Upper lobe of left lung (tissue), 6 donors: ENCODE measurements around the gene MAP3K9. TPM values are rescaled to one million over a fixed set of nuclear protein-coding genes. Genes with fewer than 3 reads are reported as not detected.
"Not testable (repeated sequence)": the region's sequence is repeated elsewhere in the genome, so short reads cannot be mapped to it uniquely, and the experiment has no call there.

Experiments used
- ATAC-seq, 2 donors: fragments of 200-7000 bp; cut with Tn5 transposase; one replicate each; pipeline ENCODE4 v1.9.1; 2022; ENCODE audit warnings: mild to moderate bottlenecking in 2 of 2, moderate library complexity in 2 of 2; ENCODE audit not compliant: low FRiP score in 2 of 2
- DNase-seq, 2 donors: peaks; one replicate each; pipeline ENCODE4 v3.0.0-alpha.2; 2019 to 2020
- H3K27ac ChIP-seq, 4 donors: fragments of 200-600 bp; sonication (generic); one replicate each; pipeline ENCODE4 v1.5.1; 2016 to 2019
- H3K27me3 ChIP-seq, 4 donors: fragments of 200-600 bp; sonication (generic); one replicate each; pipeline ENCODE4 v1.5.1; 2017 to 2019
- H3K36me3 ChIP-seq, 4 donors: fragments of 200-600 bp; sonication (generic); one replicate each; pipeline ENCODE4 v1.5.1; 2016 to 2019
- H3K4me1 ChIP-seq, 4 donors: fragments of 200-600 bp; sonication (generic); one replicate each; pipeline ENCODE4 v1.5.1; 2018 to 2019
- H3K4me3 ChIP-seq, 4 donors: fragments of 200-600 bp; sonication (generic); one replicate each; pipeline ENCODE4 v1.5.1; 2017 to 2019; ENCODE audit warnings: mild to moderate bottlenecking in 2 of 4, moderate library complexity in 1 of 4
- H3K9me3 ChIP-seq, 4 donors: fragments of 200-600 bp; sonication (generic); one replicate each; pipeline ENCODE4 v1.5.1; 2018 to 2019
- CTCF ChIP-seq, 6 experiments: fragments of 450-650 bp in 4 of 6; fragments of 200-600 bp in 2 of 6; sonication (generic) in 2 of 6; IDR thresholded peaks; one replicate each; pipeline ENCODE4 v1.5.1; 2016 to 2019; ENCODE audit warnings: antibody characterized with exemption in 6 of 6
- EP300 ChIP-seq, 4 donors: sonication (generic); formaldehyde crosslinking; IDR thresholded peaks; one replicate each; pipeline ENCODE4 v1.5.1; 2017; ENCODE audit warnings: antibody characterized with exemption in 4 of 4, control low read depth in 2 of 4
- POLR2A ChIP-seq, 4 donors: fragments of 450-650 bp; IDR thresholded peaks; one replicate each; pipeline ENCODE4 v1.5.1; 2016 to 2017; ENCODE audit warnings: antibody characterized with exemption in 4 of 4, mild to moderate bottlenecking in 2 of 4
- POLR2AphosphoS5 ChIP-seq, 2 donors: sonication (generic); formaldehyde crosslinking; IDR thresholded peaks; one replicate each; pipeline ENCODE4 v1.5.1; 2017; ENCODE audit warnings: antibody characterized with exemption in 2 of 2
- WGBS, 2 donors: methylation state at CpG; one replicate each; pipeline ENCODE4 v1.1.5; 2017 to 2018; 5-methylcytosine and 5-hydroxymethylcytosine counted together
- total RNA-seq, 6 donors: library from RNA; depleted of rRNA in 4 of 6; stranded (reverse); fragments of >200 nt in 4 of 6; gene quantifications; one replicate each; pipeline versions ENCODE4 v1.1.0 to v1.2.1, GENCODE V29; 2016 to 2021
- donor health status: DM: no; HTN: no; CAD: no; lungs with moderate emphysema.
- donor health status: DM: no; HTN: yes; CAD: no; lungs with severe emphysema.

The MAP3K9 gene
- total RNA-seq, 6 donors from 2014 or later = 7.6 to 14.5 (median 11.2) TPM

DNA sequence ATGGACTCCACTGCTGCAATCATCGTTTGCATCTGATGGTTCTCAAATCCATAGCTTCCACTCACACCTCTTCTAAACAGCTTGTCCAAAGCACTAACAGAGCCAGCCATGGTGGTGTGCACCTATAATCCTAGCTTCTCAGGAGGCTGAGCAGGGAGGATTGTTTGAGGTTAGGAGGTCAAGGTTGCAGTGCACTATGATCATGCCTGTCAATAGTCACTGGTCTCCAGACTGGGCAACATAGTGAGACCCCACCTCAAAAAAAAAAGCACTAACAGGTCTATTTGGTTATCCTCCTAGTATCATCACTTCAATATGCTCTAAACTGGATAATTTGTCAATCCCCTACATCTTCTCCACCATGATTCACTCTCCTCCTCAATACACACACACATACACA lies 104.4 kb downstream of the MAP3K9 start:
- ATAC-seq = no peak
- TF ChIP-seq EP300 (IDR thresholded peaks at IDR 0.05) = no peak
- no peak for TF ChIP-seq POLR2AphosphoS5 (IDR thresholded peaks at IDR 0.05)
- TF ChIP-seq POLR2A (IDR thresholded peaks at IDR 0.05) = no peak
- no peak for TF ChIP-seq CTCF (IDR thresholded peaks at IDR 0.05)
- 84 to 89% methylated on average over 1 of the region's 1 CpG for WGBS, 2 donors
- Histone ChIP-seq H3K36me3 (no peaks in the 10 kb centered on the region), H3K27me3 (no peaks in the 10 kb centered on the region), H3K4me3 (no peak overlapping the region), H3K9me3 (no peaks in the 10 kb centered on the region), H3K27ac (no peak overlapping the region), H3K4me1 (peaks cover 0 to 8% (median 0%) of the 10 kb centered on the region in 4 donors)
- no peak for DNase-seq

DNA sequence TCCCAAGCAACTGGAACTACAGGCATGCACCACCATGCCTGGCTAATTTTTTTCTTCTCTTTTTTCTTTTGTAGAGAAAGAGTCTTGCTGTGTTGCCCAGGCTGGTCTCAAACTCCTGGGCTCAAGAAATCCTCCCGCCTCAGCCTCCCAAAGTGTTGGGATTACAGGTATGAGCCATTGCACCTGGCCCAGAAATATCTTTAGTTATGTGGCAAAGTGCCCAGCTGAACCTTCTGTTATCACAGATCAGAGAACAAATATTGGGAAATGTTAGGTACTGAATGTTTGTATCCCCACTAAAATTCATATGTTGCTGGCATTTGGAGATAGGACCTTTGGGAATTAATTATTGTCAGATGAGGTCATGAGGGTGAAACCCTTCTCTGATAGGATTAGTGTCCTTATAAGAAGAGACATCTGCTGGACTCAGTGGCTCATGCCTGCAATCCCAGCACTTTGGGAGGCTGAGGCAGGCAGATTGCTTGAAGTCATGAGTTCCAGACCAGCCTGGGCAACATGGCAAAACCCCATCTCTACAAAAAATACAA lies 105.6 kb downstream of the MAP3K9 start:
- H3K36me3 ChIP-seq, H3K4me3 ChIP-seq: not testable (repeated sequence)
- 75 to 80% methylated on average over 1 of the region's 1 CpG for WGBS, 2 donors

GRCh38 chr14:70702161-70702560 lies 107.2 kb downstream of the MAP3K9 start:
- DNase-seq (peak in 1 of 2 donors; percentile 35), ATAC-seq (peak in 1 of 2 donors; percentile 23)
- H3K4me3 ChIP-seq = no peak overlapping the region
- 72 to 78% methylated on average over 3 of the region's 3 CpGs for WGBS, 2 donors
- no peaks in the 10 kb centered on the region for H3K9me3 ChIP-seq
- H3K27ac ChIP-seq = no peak overlapping the region
- no peaks in the 10 kb centered on the region for H3K36me3 ChIP-seq
- TF ChIP-seq CTCF (IDR thresholded peaks at IDR 0.05) = no peak
- TF ChIP-seq POLR2A (IDR thresholded peaks at IDR 0.05) = no peak
- no peak for TF ChIP-seq EP300 (IDR thresholded peaks at IDR 0.05)
- H3K4me1 ChIP-seq = peaks cover 5 to 19% (median 8%) of the 10 kb centered on the region in 4 donors
- no peaks in the 10 kb centered on the region for H3K27me3 ChIP-seq

More for the DNA sequence above, 105.6 kb downstream of the MAP3K9 start:
- peak in 1 of 2 donors; percentile 31 for DNase-seq
- not testable (repeated sequence) for H3K4me1 ChIP-seq, H3K27me3 ChIP-seq, H3K27ac ChIP-seq, H3K9me3 ChIP-seq, ATAC-seq

DNA sequence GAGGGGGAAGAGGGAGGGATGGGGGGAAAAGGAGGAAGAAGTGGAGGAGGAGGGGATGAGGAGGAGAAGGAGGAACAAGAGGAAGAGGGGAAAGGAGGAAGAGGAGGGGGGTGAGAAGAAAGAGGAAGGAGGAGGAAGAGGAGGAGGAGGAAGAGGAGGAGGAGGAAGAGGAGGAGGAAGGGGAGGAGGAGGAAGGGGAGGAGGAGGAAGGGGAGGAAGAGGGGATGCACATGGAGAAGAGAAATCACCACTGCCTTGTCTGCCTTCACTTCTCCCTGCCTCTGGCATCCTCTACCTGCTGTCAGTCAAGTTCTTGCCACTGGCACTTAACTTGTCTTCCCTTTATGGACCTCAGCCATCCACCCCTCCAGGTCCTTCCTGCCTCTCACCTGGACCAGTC lies 107.7 kb downstream of the MAP3K9 start:
- DNase-seq = no peak
- TF ChIP-seq POLR2AphosphoS5 (IDR thresholded peaks at IDR 0.05) (no peak), POLR2A (IDR thresholded peaks at IDR 0.05) (no peak), CTCF (IDR thresholded peaks at IDR 0.05) (no peak), EP300 (IDR thresholded peaks at IDR 0.05) (no peak)
- H3K4me3 ChIP-seq = no peak overlapping the region
- peaks cover 5 to 19% (median 8%) of the 10 kb centered on the region in 4 donors for H3K4me1 ChIP-seq
- no peaks in the 10 kb centered on the region for H3K27me3 ChIP-seq
- H3K9me3 ChIP-seq = no peaks in the 10 kb centered on the region
- ATAC-seq = no peak
- H3K36me3 ChIP-seq = no peaks in the 10 kb centered on the region
- no peak overlapping the region for H3K27ac ChIP-seq

DNA sequence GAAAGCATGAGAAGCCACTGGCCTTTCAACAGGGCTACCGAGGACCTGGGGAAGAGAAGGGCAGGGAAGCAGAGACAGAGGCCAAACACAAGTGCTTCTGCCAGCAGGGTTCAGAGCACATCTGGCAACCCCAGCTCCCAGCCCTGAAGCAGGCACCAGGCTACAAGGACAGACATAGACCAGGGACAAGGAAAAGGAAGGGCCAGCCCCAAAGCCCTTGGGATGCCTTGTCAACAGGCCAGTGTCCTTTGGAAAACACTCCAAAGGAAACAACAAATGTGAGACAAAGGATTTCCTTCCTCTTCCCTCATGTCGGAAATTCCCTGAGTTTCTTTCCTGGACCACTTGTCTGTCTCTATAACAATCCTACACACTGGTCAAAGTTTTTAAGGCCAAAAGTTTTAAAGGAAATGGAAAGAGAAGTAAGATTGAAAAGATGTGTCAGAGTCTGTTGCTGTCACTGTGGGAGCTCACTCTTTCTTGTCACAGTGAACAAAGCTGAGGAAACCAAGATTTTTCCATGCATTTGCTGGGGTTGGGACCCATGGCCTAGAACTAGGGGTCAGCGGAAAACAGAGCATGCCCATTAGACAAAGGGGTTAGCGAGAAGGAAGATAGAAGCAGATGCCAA lies 108.2 kb downstream of the MAP3K9 start:
- H3K27ac ChIP-seq = no peak overlapping the region

More for the DNA sequence above, 108.2 kb downstream of the MAP3K9 start:
- ATAC-seq (no peak), DNase-seq (no peak)
- WGBS, 2 donors = 69 to 73% methylated on average over 4 of the region's 4 CpGs
- H3K4me1 ChIP-seq = peaks cover 5 to 19% (median 8%) of the 10 kb centered on the region in 4 donors
- H3K27me3 ChIP-seq = no peaks in the 10 kb centered on the region
- no peaks in the 10 kb centered on the region for H3K9me3 ChIP-seq
- H3K4me3 ChIP-seq = no peak overlapping the region
- no peaks in the 10 kb centered on the region for H3K36me3 ChIP-seq
- no peak for TF ChIP-seq CTCF (IDR thresholded peaks at IDR 0.05)
- TF ChIP-seq POLR2AphosphoS5 (IDR thresholded peaks at IDR 0.05) = no peak
- TF ChIP-seq POLR2A (IDR thresholded peaks at IDR 0.05) = no peak
- no peak for TF ChIP-seq EP300 (IDR thresholded peaks at IDR 0.05)
